Measurements from ENCODE around the gene DOCK4. TPM values are rescaled to one million over a fixed set of nuclear protein-coding genes. Genes with fewer than 3 reads are reported as not detected.

Gene DOCK4
- total and polyA plus RNA-seq, 2 experiments from 2014 or later = 2.1 to 5.0 TPM

DNA sequence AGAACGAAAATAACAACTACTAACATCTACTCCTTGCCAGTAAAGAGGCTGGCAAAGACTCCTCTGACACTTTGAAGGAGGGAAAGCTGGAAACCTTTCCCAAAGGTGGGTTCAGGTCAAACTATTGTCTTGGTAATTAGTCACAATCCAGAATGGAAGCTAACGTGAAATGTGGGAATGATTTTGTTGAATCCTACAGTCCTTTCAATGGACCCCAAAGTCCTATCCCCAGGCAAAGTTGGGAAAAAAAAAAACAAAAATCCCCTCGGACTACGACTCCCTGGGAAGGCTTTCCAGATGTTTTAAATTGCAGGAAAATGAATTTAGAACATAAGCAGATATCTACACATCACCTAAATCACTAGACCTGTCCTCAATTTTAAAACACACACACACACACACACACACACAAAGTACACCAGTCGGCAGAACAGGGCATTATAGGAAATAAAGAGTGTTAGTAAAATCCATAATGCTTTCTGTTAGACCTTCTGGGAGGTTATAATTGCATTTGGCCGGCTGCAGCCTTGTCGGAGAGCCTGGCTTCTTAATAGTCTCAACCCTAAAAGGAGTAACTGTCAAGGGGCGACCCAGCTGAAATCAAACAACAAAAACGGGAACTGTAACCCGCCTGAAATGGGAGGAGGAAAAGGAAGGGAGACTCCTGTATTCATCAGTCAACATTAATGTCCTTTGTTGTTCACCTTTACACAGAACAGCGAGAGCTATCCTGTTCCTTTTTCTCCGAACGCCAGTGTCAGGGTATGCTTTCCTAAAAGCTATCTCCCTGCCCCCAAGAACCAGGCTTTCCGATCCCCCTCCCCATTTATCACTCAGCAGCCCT lies 1.5 kb downstream of the DOCK4 start:
- H4K20me1 ChIP-seq (ENCODE audit: insufficient read depth) = no peaks in the 10 kb centered on the region
- H3K9me3 ChIP-seq (ENCODE audit: low read depth) = no peaks in the 10 kb centered on the region
- H3K4me3 ChIP-seq = peak overlapping the region; percentile 97
- TF ChIP-seq EZH2 (IDR thresholded peaks at IDR 0.05; ENCODE audit: insufficient read depth, poor library complexity, severe bottlenecking) (no peak), EZH2phosphoT487 (IDR thresholded peaks at IDR 0.05; ENCODE audit: insufficient read depth, low read depth) (no peak)
- H3K4me2 ChIP-seq (ENCODE audit: unreplicated experiment) = peak overlapping the region; percentile 93
- H3K27ac ChIP-seq = no peak overlapping the region
- no peaks in the 10 kb centered on the region for H3K27me3 ChIP-seq (replicated peaks; ENCODE audit: insufficient read depth)
- in situ Hi-C loops (cut with MboI) = no loop called here
- H3K4me1 ChIP-seq (ENCODE audit: insufficient read depth) = peaks cover 20% of the 10 kb centered on the region; the same call in 1 of the 2 replicates
- WGBS, 2 experiments (ENCODE audit: low coverage in 1 of 2, low lambda C conversion rate in 2 of 2, missing lambda C conversion rate in 2 of 2) = 0 to 1% methylated on average over 14 of the region's 14 CpGs
- peak overlapping the region; percentile 71 for H3K9ac ChIP-seq
- no peaks in the 10 kb centered on the region for H3K9me2 ChIP-seq (ENCODE audit: insufficient read depth)
- peaks cover 12% of the 10 kb centered on the region; the same call in 1 of the 2 replicates for H3F3A ChIP-seq (ENCODE audit: insufficient read depth)
- peak overlapping the region; percentile 95 for H2AFZ ChIP-seq
- DNase-seq = peak; percentile 35
- H3K36me3 ChIP-seq (ENCODE audit: low read depth) = no peaks in the 10 kb centered on the region
- peaks cover 52% of the 10 kb centered on the region for H3K79me2 ChIP-seq (ENCODE audit: insufficient read depth)

GRCh38 chr7:112203365-112203739 lies 2.8 kb downstream of the DOCK4 start:
- H3K27ac ChIP-seq = no peak overlapping the region
- no peak overlapping the region for H3K4me2 ChIP-seq (ENCODE audit: unreplicated experiment)
- H3K79me2 ChIP-seq (ENCODE audit: insufficient read depth) = peaks cover 38% of the 10 kb centered on the region
- no peaks in the 10 kb centered on the region for H3K36me3 ChIP-seq (ENCODE audit: low read depth)
- WGBS, 2 experiments (ENCODE audit: low coverage in 1 of 2, low lambda C conversion rate in 2 of 2, missing lambda C conversion rate in 2 of 2) = 65% methylated on average over 4 of the region's 4 CpGs
- H4K20me1 ChIP-seq (ENCODE audit: insufficient read depth) = no peaks in the 10 kb centered on the region
- H3F3A ChIP-seq (ENCODE audit: insufficient read depth) = peaks cover 21% of the 10 kb centered on the region; the same call in 1 of the 2 replicates
- H3K9ac ChIP-seq = no peak overlapping the region; the same call in 1 of the 2 replicates
- DNase-seq = no peak
- in situ Hi-C loops (cut with MboI) = no loop called here
- TF ChIP-seq EZH2phosphoT487 (IDR thresholded peaks at IDR 0.05; ENCODE audit: insufficient read depth, low read depth) = no peak
- no peak for TF ChIP-seq EZH2 (IDR thresholded peaks at IDR 0.05; ENCODE audit: insufficient read depth, poor library complexity, severe bottlenecking)
- H3K4me1 ChIP-seq (ENCODE audit: insufficient read depth) = peaks cover 32% of the 10 kb centered on the region
- H2AFZ ChIP-seq = peak overlapping the region; percentile 95
- no peaks in the 10 kb centered on the region for H3K9me2 ChIP-seq (ENCODE audit: insufficient read depth)
- no peak overlapping the region for H3K4me3 ChIP-seq
- H3K9me3 ChIP-seq (ENCODE audit: low read depth) = no peaks in the 10 kb centered on the region
- H3K27me3 ChIP-seq (replicated peaks; ENCODE audit: insufficient read depth) = no peaks in the 10 kb centered on the region

GRCh38 chr7:112202816-112203215 lies 3.4 kb downstream of the DOCK4 start:
- TF ChIP-seq EZH2phosphoT487 (IDR thresholded peaks at IDR 0.05; ENCODE audit: insufficient read depth, low read depth) (no peak), EZH2 (IDR thresholded peaks at IDR 0.05; ENCODE audit: insufficient read depth, poor library complexity, severe bottlenecking) (no peak)
- H3K27me3 ChIP-seq (replicated peaks; ENCODE audit: insufficient read depth) = no peaks in the 10 kb centered on the region
- peaks cover 31% of the 10 kb centered on the region for H3K4me1 ChIP-seq (ENCODE audit: insufficient read depth)
- H3K79me2 ChIP-seq (ENCODE audit: insufficient read depth) = peaks cover 33% of the 10 kb centered on the region
- no peak overlapping the region for H3K27ac ChIP-seq
- H3F3A ChIP-seq (ENCODE audit: insufficient read depth) = peaks cover 21% of the 10 kb centered on the region; the same call in 1 of the 2 replicates
- H3K9me2 ChIP-seq (ENCODE audit: insufficient read depth) = no peaks in the 10 kb centered on the region
- H3K9ac ChIP-seq = no peak overlapping the region
- in situ Hi-C loops (cut with MboI) = no loop called here
- no peak overlapping the region for H3K4me2 ChIP-seq (ENCODE audit: unreplicated experiment)
- 53 to 54% methylated on average over 2 of the region's 2 CpGs for WGBS, 2 experiments (ENCODE audit: low coverage in 1 of 2, low lambda C conversion rate in 2 of 2, missing lambda C conversion rate in 2 of 2)
- DNase-seq = no peak
- no peaks in the 10 kb centered on the region for H3K9me3 ChIP-seq (ENCODE audit: low read depth)
- H2AFZ ChIP-seq = no peak overlapping the region
- H3K4me3 ChIP-seq = no peak overlapping the region
- H3K36me3 ChIP-seq (ENCODE audit: low read depth) = no peaks in the 10 kb centered on the region
- no peaks in the 10 kb centered on the region for H4K20me1 ChIP-seq (ENCODE audit: insufficient read depth)

- H3F3A ChIP-seq (ENCODE audit: insufficient read depth) = peaks cover 21% of the 10 kb centered on the region; the same call in 1 of the 2 replicates
- H4K20me1 ChIP-seq (ENCODE audit: insufficient read depth) = no peaks in the 10 kb centered on the region
- no peaks in the 10 kb centered on the region for H3K27me3 ChIP-seq (replicated peaks; ENCODE audit: insufficient read depth)
- no peak for TF ChIP-seq EZH2phosphoT487 (IDR thresholded peaks at IDR 0.05; ENCODE audit: insufficient read depth, low read depth)
- no peak for TF ChIP-seq EZH2 (IDR thresholded peaks at IDR 0.05; ENCODE audit: insufficient read depth, poor library complexity, severe bottlenecking)
- no peaks in the 10 kb centered on the region for H3K9me3 ChIP-seq (ENCODE audit: low read depth)
- no peak for DNase-seq
- H3K79me2 ChIP-seq (ENCODE audit: insufficient read depth) = peaks cover 23% of the 10 kb centered on the region
- H3K27ac ChIP-seq = no peak overlapping the region
- no peak overlapping the region for H3K4me2 ChIP-seq (ENCODE audit: unreplicated experiment)
- H3K9ac ChIP-seq = no peak overlapping the region
- in situ Hi-C loops (cut with MboI) = no loop called here
- H3K36me3 ChIP-seq (ENCODE audit: low read depth) = no peaks in the 10 kb centered on the region
- no peak overlapping the region for H2AFZ ChIP-seq
- no peak overlapping the region for H3K4me3 ChIP-seq
- H3K4me1 ChIP-seq (ENCODE audit: insufficient read depth) = peaks cover 25% of the 10 kb centered on the region
- no peaks in the 10 kb centered on the region for H3K9me2 ChIP-seq (ENCODE audit: insufficient read depth)
Measured at GRCh38 chr7:112201839-112202238, 4.4 kb downstream of the DOCK4 start.
